A172 (cell line): ENCODE data around the gene LRRC14B. TPM values are rescaled to one million over a fixed set of nuclear protein-coding genes. Genes with fewer than 3 reads are reported as not detected.

ENCODE experiments used
- DNase-seq: peaks from one replicate; pipeline ENCODE4 v3.0.0-alpha.2; 2015; ENCODE audit warnings: low spot score
- total RNA-seq: library from RNA; depleted of rRNA; stranded (reverse); fragments of >200 nt; shearing (Covaris generic); gene quantifications from 2 replicates; pipeline ENCODE4 v1.2.3, GENCODE V29; 2014; rRNA removed

LRRC14B gene
- total RNA-seq, result not detected in 2 replicates

DNA sequence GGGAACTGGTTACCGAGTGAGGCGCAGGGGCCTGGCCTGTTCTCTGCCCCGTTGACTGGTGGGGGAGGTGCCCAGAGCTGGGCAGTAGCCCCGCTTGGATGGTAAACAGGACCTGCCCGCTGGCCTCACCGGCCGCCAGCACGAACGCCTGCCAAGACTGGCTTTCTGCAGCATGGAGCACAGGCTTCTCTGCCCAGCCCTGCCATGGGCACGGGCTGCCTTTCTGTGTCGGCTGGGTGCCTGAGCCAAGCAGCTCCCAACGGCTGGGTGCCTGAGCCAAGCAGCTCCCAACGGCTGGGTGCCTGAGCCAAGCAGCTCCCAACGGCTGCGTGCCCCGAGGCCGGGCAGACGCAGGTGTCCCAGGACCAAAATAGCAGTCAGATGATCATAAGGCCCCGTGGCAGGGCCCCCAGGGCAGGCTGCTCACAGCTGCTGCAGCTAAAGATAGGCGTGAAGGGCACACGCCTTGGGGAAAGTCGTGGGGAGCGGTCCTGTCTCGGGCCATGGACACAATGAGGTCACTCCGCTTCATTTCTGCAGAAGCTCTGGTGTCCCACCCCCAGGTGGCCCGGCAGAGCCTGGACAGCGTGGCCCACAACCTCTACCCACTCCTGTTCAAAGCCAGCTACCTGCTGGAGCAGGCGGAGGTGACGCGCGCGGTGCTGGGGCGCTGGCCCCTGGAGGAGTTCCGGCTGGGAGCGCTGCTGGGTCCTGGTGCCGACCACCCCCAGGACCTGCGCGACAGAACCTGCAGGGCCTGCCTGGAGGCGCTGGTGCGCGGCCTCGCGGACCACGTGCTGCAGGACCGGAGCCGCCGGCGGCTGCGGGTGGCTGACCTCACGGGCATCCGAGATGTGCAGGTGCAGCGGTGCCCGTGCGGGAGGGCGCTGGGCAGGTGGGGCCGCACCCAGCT, at the start of gene LRRC14B:
Gene LRRC14B, plus strand, starts transcription at position 460 of the 913 bp plus-strand sequence. Its CDS starts 44 bp downstream, at position 504.
- DNase-seq, result no peak

DNA sequence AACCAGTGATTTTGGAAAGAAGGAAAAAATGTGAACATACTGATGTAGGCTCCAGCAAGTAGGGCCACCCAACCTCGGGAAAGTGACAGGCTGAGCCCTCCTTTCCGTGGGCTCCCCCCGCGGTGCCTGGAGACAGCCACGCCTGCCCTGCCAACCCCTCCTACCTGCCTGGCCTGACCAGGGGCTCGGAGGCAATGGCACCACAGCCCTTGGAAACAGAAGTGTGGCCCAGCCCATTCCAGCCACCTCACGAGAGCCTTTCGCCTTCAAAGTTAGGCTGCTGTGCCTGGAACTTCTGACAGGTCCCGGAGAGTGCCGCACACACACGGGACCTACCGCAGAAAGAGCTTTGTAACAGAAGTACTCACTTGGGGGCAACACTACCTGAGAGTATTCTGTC, 49.5 kb upstream of the LRRC14B start:
- DNase-seq, result no peak

DNA sequence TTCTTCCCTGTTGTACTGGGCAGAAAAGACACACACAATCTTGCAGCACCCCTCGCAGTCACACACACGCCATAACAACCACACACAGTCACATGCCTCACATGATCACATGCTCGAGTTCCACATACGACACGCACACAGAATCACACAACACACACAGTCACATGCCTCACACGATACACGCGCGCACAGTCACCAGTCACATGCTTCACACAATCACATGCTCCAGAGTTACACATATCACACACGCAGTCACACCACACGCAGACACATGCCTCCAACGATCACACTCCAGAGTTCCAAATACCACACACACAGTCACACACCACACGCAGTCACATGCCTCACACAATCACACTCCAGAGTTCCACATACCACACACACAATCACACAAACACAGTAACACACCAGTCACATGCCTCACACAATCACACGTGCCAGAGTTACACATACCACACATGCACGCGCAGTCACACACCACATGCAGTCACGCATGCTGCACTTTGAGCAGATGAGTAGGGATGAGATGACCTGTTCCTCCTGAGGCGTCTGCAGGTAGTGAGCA, 49.0 kb upstream of the LRRC14B start:
- no peak for DNase-seq

GRCh38 chr5:143041-143440, 48.3 kb upstream of the LRRC14B start:
- no peak for DNase-seq

DNA sequence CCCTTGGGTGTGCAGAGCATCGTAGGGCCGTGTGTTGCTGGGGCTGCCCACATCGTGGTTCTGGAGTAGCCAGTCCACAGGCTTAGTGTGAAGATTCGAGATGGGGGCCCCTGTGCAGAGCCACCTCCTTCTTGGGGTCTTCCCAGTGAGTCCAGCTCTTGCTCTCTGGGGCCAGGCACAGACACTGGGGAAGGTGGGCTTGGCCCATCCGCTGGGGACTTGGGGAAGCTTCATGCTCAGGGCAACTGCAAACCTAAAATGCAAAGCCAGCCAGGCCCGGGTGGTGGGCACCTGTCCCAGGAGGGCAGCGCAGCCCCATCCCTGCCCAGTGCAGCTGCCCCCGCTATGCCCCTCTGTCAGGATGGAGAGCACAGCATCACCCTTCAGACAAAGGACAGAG, 46.4 kb upstream of the LRRC14B start:
- no peak for DNase-seq

GRCh38 chr5:145585-146323, 45.5 kb upstream of the LRRC14B start:
- no peak for DNase-seq

DNA sequence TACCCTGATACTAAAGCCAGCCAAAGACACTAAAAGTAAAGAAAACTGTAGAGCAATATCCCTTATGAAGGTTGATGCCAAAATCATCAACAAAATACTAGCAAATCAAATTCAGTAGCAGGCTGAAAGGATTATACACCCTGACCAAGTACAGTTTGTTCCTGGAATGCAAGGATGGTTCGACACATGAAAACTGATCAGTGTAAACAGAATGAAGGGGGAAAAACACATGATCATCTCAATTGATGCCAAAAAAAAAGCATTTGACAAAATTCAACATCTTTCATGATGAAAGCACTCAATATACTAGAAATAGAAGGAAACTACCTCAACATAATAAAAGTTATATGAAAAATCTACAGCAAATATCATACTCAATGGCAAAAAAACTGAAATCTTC, 43.5 kb upstream of the LRRC14B start:
- DNase-seq, result no peak

DNA sequence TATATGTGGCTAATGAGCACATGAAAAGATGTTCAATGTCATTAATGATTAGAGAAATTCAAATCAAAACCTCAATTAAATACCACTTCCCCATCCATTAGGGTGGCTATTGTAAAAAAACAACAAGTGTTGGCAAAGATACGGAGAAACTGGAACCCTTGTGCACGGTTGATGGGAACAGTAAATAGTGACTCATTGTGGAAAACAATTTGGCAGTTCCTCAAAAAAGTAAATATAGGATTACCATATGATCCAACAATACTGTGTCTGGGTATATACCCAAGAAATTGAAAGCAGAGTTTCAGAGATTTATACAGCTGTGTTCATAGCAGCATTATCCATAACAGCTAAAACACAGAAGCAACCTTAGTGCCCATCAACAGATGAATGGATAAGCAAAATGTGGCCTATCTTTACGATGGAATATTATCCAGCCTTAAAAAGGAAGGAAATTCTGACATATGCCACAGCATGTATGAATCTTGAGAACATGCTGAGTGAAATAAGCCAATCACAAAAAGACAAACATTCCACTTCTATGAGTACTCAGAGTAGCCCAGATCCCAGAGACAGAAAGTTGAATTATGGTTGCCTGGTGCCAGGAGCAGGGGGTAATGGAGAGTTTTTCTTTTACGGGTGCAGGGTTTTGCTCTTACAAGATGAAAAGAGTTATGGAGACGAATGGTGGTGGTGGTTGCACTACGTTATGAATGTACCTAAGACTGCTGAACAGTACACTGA, 41.4 kb upstream of the LRRC14B start:
- DNase-seq, result peak; percentile 16

DNA sequence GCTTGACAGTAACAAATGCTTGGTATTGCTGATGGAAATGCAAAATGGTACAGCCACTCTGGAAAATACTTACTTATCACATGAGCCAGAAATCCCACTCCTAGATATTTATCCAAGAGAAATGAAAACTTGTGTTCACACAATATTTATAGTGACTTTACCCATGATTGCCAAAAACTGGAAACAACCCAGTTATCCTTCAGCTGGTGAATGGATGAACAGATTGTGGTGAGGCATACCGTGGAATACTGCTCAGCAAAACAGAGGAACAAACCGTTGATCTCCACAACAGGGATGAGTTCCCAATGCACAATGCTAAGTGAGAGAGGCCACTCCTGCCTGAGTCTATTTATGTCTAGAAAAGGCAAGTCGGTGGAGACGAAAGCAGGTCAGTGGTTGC, 40.5 kb upstream of the LRRC14B start:
- no peak for DNase-seq

GRCh38 chr5:152077-152476, 39.2 kb upstream of the LRRC14B start:
- DNase-seq, result no peak

- peak; percentile 13 for DNase-seq
Measured at GRCh38 chr5:153256-153655, 38.0 kb upstream of the LRRC14B start.

DNA sequence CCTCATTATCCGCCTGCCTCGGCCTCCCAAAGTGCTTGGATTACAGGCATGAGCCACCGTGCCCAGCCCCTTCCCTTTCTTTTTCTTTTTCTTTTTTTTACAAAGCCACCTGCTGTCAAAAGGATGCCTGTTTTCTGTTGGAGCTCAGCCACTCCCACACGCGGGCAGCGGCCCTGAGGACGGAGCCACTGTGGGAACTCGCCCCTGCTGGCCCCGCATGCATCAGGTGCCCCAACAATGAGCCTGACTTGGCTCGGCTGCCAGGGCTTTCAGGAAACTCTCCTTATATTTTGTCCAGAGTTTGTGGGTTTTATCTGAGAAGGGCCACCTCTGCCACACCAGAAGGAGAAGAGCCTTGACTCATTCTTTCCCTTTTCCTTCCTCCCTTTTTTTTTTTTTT, 37.1 kb upstream of the LRRC14B start:
- DNase-seq, result no peak

DNA sequence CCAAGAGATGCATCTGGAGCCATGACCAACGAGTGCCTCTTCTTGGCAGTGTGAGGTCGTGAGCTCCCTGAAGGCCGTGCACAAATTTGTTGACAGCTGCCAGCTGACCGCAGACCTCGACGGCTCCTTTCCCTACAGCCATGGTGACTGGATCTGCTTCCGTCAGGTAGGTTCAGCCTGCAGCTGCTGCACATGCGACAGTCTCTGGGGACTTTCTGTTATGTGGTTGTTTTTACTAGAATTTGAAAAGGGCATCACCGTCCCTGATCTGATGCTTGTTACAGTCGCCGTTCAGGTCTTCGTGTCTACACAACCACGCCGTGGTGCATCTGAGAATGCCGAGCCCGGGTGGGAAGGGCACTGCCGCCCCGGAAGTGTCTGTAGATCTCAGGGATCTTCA, 36.5 kb upstream of the LRRC14B start:
- DNase-seq, result no peak

DNA sequence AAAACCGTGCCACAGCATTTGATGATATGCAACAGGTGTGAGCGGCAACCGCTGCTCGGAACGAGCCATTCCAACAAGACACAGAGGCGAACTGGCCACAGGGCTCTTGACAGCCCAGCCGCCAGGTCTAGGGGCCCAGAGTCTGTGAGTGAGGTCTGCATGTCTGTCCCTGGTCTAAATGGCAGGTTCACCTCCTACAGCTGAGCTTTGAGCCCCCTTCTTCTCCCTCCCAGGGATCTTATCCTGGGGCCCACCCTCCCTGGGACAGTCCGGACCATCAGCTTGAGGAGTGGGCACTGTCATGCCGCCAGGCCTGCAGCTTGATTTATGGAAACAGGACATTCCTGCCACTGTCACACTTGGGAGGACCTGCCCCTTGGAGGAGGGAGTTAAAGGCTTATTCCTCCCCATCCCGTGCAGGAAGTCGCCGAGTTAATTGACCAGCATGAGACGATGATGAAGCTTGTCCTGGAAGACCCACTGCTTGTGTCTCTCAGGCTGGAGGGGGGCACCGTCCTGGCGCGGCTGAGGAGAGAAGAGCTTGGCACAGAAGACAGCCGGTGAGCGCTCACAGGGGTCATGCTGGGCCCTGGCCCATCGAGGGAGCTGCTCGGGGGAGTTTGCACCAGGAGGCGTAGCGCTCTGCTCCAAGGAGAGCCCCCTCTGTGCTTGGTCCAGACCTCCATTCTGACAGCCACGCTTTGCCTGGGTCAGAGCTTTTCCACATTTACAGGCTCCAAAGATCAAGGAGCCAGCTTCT, 35.5 kb upstream of the LRRC14B start:
- no peak for DNase-seq

GRCh38 chr5:156411-157072, 34.8 kb upstream of the LRRC14B start:
- DNase-seq, result no peak

GRCh38 chr5:157126-157715, 34.1 kb upstream of the LRRC14B start:
- DNase-seq, result no peak

DNA sequence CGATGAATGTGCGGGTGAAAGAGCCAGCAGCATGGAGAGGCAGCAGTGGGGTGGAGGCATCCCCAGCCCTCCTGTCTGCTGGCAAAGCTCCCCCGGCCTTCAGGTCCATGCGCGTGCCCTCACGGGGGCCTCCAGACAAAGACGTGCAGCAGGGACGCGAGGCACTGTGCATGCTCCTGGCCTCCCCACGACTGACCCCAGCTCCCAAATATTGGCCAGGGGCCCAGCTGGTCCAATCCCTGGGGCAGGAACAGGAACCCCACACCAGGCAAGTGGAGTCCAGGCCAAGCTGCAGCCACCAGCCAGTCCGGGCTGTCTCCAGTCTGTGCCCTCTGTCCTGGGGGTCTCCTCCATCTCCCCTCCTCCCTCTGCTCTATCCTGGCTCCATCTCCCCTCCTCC, 33.5 kb upstream of the LRRC14B start:
- DNase-seq, result no peak

DNA sequence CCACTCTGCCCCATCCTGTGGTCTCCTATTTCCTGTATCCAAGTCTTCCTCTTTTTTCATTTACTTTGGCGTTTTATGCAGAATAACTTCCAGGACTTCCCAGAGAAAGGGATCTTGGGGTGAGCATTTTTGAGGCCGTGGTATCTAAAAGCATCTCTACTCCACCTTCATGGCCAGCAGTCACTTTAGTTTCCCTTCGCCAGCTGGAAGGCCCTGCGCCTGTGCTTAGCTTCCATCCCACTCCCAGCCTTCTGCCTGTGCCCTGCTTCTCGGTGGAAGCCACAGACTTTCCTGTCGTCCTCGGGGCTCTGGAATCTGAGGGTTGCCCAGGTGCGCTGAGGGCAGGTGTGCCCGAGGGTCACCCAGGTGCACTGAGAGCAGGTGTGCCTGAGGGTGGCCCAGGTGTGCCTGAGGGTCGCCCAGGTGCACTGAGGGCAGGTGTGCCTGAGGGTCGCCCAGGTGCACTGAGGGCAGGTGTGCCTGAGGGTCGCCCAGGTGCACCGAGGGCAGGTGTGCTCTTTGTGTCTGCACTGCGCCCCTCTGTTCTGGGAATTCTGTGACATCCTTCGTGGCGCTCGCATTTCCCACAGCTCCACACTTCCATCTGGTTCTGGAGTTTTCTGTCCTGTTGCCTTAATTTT, 32.4 kb upstream of the LRRC14B start:
- no peak for DNase-seq

GRCh38 chr5:159448-160172, 31.7 kb upstream of the LRRC14B start:
- peak; percentile 42 for DNase-seq
